NCI-H748 (cell line): ENCODE data around the gene S100A13.
"Not testable (repeated sequence)": the region's sequence is repeated elsewhere in the genome, so short reads cannot be mapped to it uniquely, and the experiment has no call there.

Experiments
- DNase-seq: peaks from one replicate; lab custom pipeline; 2025; ENCODE audit not compliant: unreplicated experiment; lab: John Stamatoyannopoulos, UW

S100A13 gene

DNA sequence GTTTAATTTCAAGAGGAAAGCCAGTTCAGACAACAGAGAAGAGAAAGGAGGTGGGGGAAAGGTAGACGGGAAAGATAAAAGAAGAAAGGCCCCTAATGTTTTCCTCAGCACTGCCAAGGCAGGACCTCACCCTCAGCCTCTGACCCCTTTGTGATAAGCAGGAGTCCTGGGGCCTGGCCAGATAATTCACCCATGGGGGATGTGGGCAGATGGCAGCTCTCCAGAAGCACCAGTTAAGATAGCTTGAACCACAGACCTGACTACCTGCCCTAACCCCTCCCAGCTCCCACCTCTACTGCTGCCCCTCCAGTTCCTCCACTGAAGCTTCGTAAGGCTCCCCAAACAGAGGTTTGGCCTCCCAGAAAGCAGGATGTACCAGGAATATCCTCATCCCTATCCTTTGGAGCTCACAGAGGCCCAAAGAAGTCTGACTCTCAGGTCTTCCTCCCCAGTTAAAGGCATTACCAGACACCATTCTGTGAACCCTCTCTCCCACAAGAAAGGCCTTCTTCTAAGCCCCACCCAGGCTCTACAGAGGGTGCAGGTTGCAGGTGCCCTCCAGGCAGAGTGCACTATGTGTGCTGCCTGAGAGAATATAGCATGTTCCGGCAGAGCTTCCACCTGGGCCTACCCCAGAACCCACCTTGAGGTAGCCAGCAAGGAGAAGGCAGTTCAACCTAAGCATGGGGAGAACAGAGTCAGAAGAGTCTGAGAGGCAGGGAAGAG, 22.0 kb upstream of the S100A13 start:
- DNase-seq, result no peak

DNA sequence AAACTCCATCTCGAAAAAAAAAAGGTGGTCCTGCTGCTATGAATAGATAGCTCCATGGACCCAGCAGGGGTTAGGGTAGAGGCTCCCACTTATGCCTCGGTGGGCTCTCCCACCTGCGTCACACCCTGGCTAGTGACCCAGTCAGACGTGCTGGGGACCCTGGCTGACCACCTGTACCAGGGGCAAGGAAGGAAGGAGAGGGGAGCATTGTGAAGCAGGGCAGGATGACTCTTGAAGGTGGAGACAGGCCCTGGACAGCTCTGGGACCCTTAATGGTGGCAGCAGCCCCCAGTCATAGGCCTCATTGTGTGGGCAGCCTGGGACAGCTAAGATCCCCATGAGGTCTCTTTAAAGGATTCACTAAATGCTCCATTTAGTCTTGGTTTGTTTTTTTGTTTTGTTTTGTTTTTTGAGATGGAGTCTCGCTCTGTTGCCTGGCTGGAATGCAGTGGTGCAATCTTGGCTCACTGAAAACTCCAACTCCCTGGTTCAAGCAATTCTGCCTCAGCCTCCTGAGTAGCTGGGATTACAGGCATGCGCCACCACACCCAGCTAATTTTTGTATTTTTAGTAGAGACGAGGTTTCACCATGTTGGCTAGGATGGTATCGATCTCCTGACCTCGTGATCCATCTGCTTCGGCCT, 20.8 kb upstream of the S100A13 start:
- no peak for DNase-seq

DNA sequence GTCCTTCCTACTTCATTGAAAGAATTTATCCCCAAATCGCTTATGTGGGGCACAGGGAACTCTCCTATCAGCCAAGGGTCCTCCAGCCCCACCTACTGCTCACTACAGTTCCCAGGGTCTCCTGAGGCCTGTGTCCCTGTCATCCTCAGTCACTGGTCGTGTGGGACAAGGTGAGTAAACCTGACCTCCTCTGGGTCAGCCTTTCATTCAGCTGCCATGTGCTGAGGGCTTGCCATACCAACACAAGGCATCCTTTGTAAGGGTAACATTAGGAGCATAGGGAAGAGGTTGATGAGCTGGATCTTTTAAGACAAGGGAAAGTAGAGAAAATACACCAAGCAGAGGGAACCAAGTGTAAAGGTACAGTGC, 20.0 kb upstream of the S100A13 start:
- no peak for DNase-seq

DNA sequence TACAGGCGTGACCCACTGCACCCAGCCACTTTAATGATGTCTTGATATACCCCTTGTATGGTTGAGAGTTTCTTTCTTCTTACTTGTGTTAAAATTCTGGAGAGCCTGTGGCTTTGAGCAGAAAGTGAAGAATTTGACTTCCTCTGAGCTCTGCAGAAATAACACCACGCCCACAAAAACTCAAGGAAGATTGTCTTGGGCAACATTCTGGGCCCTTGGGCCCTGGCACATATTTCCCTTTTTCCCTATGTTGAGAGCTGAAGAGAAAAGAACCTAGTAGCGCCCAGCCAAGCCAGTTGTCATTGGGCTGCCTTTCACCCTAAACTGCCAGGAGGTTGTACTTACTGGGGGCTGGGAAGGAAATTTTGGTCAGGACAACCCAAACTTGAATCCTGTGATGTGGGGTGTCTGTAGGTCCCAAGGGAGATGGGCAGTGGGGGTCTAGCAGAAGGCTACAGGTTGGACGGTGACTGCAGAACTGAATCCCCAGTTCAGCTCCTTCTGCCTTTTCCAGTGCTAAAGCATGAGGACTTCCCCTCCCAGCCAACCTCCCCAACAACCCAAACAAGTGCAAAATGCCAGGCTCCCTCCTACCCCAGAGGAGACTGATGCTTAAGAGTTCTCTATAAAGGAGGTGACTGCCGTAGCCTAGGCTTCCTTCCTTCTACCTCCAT, 19.5 kb upstream of the S100A13 start:
- no peak for DNase-seq

- no peak for DNase-seq
These were observed 16.5 kb upstream of the S100A13 start for GRCh38 chr1:153643816-153644215.

DNA sequence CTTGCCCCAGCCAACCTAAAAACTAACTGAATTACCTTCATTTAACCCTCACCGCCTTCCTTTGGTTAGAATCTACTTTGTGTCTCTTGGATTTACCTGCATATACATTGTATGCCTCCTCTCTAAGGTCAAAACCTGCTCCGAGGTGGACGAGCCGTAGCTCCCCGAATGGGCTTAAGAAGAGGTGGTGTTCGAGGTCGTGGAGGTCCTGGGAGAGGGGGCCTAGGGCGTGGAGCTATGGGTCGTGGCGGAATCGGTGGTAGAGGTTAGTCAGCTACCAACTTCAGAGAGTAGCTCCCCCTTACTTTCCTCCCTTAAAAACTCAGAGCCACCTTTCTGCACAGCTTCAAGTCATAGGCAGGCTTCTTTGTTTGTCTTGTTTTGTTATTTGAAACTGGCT, 15.8 kb upstream of the S100A13 start:
- no peak for DNase-seq

- no peak for DNase-seq
These were observed 14.9 kb upstream of the S100A13 start for GRCh38 chr1:153642161-153642560.

- no peak for DNase-seq
These were observed 13.6 kb upstream of the S100A13 start for GRCh38 chr1:153640861-153641260.

DNA sequence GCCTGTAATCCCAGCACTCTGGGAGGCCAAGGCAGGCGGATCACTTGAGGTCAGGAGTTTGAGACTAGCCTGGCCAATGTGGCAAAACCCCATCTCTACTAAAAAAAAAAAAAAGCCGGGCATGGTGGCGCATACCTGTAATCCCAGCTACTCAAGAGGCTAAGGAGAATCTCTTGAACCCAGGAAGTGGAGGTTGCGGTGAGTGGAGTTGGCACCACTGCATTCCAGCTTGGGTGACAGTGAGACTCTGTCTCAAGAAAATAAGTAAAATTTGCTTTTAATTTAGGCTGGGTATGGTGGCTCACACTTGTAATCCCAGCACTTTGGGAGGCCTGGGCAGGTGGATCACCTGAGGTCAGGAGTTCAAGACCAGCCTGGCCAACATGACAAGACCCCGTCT, 12.9 kb upstream of the S100A13 start:
- DNase-seq, result not testable (repeated sequence)

GRCh38 chr1:153639280-153639679, 12.0 kb upstream of the S100A13 start:
- DNase-seq, result no peak

GRCh38 chr1:153638261-153638660, 11.0 kb upstream of the S100A13 start:
- no peak for DNase-seq

DNA sequence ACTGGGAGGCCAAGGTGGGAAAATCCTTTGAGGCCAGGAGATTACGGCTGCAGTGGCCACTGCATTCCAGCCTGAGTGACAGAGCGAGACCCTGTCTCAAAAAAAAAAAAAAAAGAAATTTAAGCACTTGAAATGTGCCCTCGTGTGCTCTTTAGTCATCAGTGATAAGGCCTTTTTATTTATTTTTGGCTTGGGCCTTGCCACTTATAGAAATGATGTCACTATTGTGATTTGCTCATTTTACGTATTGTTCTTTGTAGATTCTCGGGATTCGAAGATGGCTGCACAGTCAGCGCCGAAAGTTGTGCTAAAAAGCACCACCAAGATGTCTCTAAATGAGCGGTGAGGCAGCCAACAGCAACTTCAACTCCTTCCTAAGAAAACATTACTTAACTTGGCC, 9.0 kb upstream of the S100A13 start:
- DNase-seq, result no peak

DNA sequence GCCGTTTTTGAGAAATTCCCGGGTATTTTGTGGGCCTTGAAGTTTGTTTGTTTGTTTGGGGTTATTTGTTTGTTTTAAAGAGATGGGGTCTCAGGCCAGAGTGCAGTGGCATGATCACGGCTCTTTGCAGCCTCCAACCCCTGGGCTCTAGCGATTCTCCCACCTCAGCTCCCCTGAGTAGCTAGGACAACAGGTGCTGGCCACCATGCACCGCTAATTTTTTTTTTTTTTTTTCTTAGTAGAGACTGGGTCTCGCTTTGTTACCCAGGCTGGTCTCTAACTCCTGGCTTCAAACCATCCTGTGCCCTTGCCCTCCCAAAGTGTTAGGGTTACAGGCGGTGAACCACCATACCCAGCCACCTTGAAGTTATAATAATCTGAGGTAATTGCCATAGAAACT, 8.6 kb upstream of the S100A13 start:
- DNase-seq, result no peak

DNA sequence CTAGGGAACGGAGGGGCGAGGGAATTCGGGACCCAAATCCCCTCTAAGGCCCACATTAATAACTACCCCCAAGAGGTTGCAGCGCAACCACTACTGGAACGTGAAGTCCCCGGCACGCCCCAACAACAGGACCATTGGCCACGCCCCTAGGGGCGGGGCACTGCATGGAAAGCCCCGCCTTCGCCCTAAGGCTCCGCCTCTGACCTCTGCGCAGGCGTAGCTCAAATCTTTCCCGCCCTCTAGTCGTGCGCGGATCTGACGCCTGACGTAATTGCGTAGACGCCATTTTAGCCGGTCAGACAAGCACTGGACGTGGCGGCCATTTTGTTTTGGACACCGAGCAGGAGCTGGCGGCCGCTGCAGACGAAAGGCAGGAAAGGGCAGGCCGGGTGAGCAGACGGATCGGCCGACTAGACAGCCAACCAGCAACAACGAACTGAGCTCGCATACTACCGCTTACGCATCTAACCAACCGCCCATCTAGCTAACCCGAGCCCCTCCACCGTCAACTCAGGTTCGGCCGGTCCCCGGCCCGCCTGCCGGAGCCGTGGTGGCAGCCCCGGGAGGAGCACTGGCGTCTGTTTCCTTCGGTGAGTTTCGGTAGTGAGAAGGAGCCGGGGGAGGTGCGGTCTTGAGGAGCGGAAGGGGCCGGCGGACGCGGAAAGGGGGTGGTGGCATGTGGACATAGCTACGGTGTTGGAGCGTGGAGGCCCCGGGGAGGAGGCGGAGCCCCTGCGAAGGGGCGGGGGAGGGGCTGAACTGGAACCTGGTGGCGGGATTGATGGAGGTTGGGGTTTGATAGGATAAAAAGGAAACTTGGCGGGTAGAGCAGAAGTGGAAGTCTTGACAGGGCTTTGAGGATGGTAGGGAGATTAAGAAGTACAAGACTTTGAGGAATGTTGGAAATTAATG, 6.7 kb upstream of the S100A13 start, which contains the start of gene CHTOP:
Gene CHTOP (plus strand): TSS at position 313 of the 912 bp plus-strand sequence. CDS start 2,523 bp downstream, outside the sequence.
- peak; percentile 99 for DNase-seq

- peak; percentile 62 for DNase-seq
These were observed 6.0 kb upstream of the S100A13 start for GRCh38 chr1:153633161-153633753.

DNA sequence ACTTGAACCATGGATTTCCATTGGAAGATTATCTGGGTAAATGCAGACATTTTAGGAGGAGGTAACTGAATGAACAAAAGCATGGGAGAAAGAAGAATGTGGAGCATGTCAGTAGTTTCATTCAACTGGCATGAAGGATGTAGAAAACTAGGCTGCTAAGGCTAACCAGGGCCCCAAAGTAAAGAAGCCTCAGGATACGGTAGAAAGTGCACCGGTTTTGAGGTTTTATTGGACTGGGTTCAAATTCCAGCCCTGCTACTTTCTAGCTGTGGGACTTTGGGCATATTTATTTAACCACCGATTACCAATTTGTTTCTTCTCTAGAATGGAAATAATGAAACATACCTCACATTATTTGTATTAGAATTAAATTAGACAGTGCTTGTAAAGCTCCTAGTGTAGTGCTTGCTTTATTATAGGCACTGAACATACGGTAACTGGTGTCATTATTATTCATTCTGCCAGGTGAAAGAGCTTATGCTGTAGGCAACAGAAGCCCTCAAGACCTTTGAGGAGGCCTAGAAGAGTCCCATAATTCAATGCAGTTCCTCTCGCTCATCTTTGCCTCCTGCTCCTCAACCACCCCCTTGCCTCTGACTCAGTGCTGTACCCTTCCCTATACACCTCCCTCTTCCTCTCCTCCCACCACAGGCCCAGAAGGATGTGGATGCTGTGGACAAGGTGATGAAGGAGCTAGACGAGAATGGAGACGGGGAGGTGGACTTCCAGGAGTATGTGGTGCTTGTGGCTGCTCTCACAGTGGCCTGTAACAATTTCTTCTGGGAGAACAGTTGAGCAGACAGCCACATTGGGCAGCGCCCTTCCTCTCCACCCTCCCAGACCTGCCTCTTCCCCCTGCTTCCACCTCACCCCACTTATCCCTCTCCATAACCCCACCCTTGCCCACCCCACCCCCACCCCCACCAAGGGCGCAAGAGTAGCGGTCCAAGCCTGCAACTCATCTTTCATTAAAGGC, 4.0 kb upstream of the S100A13 start:
- DNase-seq, result no peak

GRCh38 chr1:153630384-153630783, 3.1 kb upstream of the S100A13 start:
- no peak for DNase-seq

DNA sequence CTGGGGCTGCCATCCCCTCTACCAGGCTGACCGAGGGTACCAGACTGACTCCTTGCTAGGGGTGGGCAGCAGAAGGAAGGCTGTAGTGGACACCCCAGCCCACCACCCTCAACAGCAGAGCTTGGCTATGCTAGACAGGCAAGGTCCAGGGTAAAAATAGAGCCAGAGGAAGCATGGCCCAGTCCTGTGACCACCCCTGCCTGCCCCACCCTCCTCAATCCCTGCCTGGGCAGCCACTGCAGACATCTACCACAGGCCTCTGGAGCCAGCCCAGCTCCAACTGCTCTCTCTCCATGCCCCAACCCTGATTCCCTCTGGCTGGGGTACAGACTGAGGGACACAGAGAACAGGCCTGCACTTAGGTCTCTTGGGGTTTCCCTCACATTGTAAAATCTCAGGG, 2.7 kb upstream of the S100A13 start:
- DNase-seq, result no peak

- DNase-seq, result no peak
These were observed 2.0 kb upstream of the S100A13 start for GRCh38 chr1:153629343-153629665.
